HG02973 (cell line): ENCODE results near the gene TOR2A.
A peak's percentile ranks its signal among the peaks of the same experiment; 100 is the strongest.

ENCODE experiments used
- ATAC-seq: cut with Tn5 transposase; IDR thresholded peaks from one replicate; pipeline ENCODE4 v1.9.1; 2021; ENCODE audit warnings: moderate library complexity; ENCODE audit not compliant: unreplicated experiment

The TOR2A gene

GRCh38 chr9:127700594-127701255 lies 34.4 kb downstream of the TOR2A start:
- no peak for ATAC-seq

DNA sequence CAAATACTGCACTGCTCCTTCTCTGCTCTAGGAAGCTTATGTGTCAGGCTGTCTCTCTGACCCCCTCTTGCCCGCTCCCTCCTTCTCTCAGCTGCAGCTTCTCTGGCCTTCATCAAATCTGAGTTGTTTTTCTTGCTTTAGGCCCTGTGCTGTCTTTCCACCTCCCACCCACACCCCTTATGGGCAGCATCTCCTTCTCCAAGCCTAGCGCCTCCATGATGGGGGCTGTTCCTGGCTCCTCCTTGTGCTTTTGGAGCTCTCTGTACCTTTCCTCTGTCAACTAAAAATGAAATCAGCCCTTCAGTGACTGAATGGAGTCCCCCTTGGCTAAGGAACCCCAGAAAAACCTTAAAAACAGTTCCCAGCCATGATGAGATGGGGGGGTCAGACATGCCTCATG lies 35.0 kb downstream of the TOR2A start:
- ATAC-seq = no peak

- peak; percentile 96 for ATAC-seq
Measured at GRCh38 chr9:127698985-127699670, 36.0 kb downstream of the TOR2A start.

DNA sequence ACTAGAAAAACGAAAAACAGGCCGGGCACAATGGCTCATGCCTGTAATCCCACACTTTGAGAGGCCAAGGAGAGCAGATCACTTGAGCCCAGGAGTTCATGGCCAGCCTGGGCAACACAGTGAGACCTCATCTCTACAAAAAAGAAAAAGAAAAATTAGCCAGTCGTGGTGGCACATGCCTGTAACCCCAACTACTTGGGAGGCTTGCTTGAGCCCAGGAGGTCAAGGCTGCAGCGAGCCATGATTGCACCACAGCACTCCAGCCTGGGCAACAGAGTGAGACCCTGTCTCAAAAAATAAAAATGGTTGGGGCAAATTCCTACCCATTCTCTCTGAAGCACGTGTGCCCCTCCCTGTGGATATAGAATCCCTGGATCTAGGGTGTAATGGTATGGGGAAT lies 36.7 kb downstream of the TOR2A start:
- ATAC-seq = no peak

DNA sequence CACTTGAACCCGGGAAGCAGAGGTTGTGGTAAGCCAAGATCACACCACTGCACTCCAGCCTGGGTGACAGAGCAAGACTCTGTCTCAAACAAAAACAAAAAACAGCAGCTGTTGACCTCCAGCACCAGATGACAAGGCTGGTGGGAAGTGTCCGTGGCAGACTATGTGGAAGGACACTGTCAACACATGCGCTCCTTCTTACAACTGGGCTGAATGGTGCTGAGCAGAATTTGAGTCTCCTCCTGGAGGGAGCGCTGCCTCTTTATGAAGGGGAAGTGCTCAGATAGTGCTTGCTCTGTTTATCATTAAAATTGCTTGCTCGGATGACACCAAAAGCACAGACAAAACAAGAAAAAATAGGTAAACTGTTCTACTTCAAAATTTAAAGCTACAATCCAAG lies 37.5 kb downstream of the TOR2A start:
- ATAC-seq = no peak

- no peak for ATAC-seq
Measured at GRCh38 chr9:127694890-127695720, 40.0 kb downstream of the TOR2A start.

GRCh38 chr9:127693697-127694096 lies 41.4 kb downstream of the TOR2A start:
- ATAC-seq = no peak

DNA sequence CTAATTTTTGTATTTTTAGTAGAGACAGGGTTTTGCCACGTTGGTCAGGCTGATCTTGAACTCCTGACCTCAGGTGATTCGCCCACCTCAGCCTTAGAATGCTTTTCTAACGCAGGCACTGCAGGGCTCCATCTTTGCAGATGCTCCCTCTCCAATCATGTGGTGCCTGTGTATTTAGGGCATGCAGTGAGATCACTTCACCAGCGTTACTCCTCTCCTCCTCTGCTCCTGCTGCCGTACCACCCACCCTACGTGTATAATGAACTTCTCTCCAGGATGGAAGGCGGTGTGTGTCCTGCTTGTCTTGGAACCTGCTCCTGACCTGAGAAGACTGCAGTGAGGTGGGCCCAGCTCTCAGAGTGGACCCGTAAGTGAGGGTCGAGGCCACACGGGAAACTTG lies 42.0 kb downstream of the TOR2A start:
- no peak for ATAC-seq

- ATAC-seq = no peak
Measured at GRCh38 chr9:127692071-127692470, 43.0 kb downstream of the TOR2A start.

DNA sequence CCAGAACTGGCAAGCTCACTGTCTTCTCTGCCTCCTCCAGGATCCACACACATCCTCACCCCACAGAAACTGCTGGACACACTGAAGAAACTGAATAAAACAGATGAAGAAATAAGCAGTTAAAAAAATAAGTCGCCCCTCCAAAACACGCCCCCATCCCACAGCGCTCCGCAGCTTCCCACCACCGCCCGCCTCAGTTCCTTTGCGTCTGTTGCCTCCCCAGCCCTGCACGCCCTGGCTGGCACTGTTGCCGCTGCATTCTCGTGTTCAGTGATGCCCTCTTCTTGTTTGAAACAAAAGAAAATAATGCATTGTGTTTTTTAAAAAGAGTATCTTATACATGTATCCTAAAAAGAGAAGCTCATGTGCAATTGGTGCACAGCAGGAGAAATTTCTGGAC lies 44.4 kb downstream of the TOR2A start:
- ATAC-seq = no peak

- no peak for ATAC-seq
Measured at GRCh38 chr9:127689329-127690000, 45.6 kb downstream of the TOR2A start.

GRCh38 chr9:127686461-127687393 lies 48.4 kb downstream of the TOR2A start:
- ATAC-seq = no peak

GRCh38 chr9:127684576-127684975 lies 50.5 kb downstream of the TOR2A start:
- ATAC-seq = no peak

DNA sequence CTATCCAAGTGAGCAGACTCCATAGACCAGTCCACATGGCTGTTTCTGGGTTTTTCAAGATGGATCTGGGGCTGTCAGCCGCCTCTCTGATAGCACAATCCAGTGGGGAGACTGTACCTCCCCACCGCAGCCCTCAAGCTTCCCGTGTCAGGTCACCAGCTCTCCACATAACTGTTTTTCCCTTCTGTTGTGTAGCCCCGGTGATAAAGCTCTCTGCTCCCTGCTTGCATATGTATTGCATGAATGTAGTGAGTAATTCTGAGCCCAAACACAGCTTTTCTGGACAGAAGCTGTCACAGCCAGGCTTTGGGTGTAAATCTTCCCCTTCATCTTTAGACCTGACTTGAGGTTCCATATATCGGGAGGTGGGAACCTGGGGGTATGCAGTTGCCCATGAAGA lies 51.4 kb downstream of the TOR2A start:
- ATAC-seq = no peak

- ATAC-seq = no peak
Measured at GRCh38 chr9:127682351-127683136, 52.5 kb downstream of the TOR2A start.
